Breast epithelium (tissue), 3 donors: ENCODE results near the gene IL1RAPL2.

ENCODE experiments used
- CTCF ChIP-seq, 3 donors: fragments of 450-650 bp; IDR thresholded peaks; one replicate each; pipeline ENCODE4 v1.5.1; 2016 to 2017; ENCODE audit warnings: antibody characterized with exemption in 3 of 3, mild to moderate bottlenecking in 3 of 3, moderate library complexity in 3 of 3
- POLR2AphosphoS5 ChIP-seq, 3 donors: sonication (generic); formaldehyde crosslinking; IDR thresholded peaks; one replicate each; pipeline ENCODE4 v1.6.1; 2017; ENCODE audit warnings: antibody characterized with exemption in 3 of 3

- TF ChIP-seq CTCF (IDR thresholded peaks at IDR 0.05): no peak
- TF ChIP-seq POLR2AphosphoS5 (IDR thresholded peaks at IDR 0.05): no peak
Measured at GRCh38 chrX:105101378-105101777, 535.4 kb downstream of the IL1RAPL2 start.
